Activated naive CD8-positive, alpha-beta T cell (primary cell): ENCODE data around the gene PYROXD2.
"Not testable (repeated sequence)": the region's sequence is repeated elsewhere in the genome, so short reads cannot be mapped to it uniquely, and the experiment has no call there.

ENCODE experiments used
- H3K27ac Mint-ChIP-seq: one replicate; pipeline ENCODE4 v1.8.0; 2021; ENCODE audit warnings: mixed read lengths
- H3K27me3 Mint-ChIP-seq: one replicate; pipeline ENCODE4 v1.8.0; 2021; ENCODE audit warnings: mixed read lengths
- H3K36me3 Mint-ChIP-seq: one replicate; pipeline ENCODE4 v1.8.0; 2021; ENCODE audit warnings: mixed read lengths
- H3K4me1 Mint-ChIP-seq: one replicate; pipeline ENCODE4 v1.8.0; 2021; ENCODE audit warnings: low read depth, mixed read lengths
- H3K4me3 Mint-ChIP-seq: one replicate; pipeline ENCODE4 v1.8.0; 2021; ENCODE audit warnings: mild to moderate bottlenecking, mixed read lengths
- H3K9me3 Mint-ChIP-seq: one replicate; pipeline ENCODE4 v1.8.0; 2021; ENCODE audit warnings: low read depth, mixed read lengths

The PYROXD2 gene

DNA sequence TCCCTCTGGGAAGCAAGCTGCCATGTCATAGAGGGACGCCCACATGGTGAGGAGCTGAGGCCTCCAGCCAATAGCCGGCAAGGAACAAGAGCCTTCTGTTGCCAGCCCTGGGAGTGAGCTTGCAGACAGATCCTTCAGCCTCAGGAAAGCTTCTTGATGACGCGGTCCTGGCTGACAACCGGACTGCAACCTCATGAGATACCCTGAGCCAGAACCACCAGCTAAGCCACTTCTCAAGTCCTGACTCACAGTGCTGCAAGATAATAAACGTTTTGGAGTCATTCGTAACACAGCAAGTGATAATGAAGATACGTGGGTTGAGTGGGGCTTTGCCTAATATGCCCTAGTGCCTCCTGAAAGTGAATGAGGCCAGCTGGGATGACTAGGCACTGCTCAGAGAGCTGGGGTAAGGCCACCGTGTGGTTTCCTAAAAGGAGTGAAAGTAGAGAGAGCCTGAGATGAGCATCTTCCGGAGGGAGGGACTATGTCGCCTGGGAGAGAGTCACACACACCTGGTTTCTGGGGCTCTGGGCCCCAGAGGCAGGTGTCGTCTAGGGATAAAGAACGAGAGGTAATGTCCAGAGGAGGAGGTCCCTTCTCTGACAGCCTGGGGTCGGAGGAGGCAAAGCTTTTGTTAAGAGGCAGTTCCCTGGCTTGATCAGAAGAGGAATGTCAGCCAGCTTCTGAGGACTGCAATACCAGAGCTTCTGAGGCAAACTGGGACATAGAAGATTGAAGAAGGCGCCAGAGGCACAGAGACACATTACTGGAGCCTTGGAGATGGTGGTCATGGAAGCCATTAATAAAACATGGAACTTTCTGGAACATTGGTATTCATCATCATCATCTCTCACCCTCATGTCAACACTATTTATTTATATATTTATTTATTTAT is 53.6 kb downstream of the PYROXD2 start:
- Mint-ChIP-seq H3K27ac (no peak overlapping the region), H3K4me1 (peaks cover 3% of the 10 kb centered on the region), H3K4me3 (no peak overlapping the region), H3K9me3 (no peaks in the 10 kb centered on the region), H3K36me3 (no peaks in the 10 kb centered on the region), H3K27me3 (peaks cover 4% of the 10 kb centered on the region)

DNA sequence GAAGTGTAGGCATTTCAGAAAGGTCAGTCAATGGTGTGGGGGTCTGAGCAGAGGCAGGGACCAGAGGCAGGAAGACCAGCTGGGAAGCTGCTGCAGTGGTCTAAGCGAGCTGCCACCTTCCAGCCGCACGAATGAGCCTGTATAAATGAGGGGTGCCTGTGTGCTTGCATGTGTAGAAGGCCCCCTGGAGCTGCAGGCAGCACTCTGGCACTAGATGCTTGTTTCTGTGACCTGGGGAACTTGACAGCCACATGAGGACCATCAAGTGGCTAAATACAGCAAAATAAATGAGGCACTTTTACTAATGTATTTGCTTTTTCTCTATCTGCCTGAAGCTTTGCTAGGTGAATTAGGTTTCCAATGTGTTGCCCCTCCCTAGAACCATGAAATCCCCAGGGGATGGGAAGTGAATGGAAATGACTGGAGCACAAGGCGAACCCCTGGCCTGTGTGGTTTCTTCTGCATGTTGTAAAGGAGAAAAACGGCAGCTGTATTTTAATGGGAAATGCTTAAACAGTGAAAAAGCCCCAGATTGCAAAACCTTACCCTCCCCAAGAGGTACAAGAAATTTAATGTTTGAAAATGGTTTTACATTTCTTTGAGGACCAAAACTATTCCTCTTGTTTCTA is 57.7 kb downstream of the PYROXD2 start:
- H3K27me3 Mint-ChIP-seq, result peaks cover 27% of the 10 kb centered on the region
- no peak overlapping the region for H3K27ac Mint-ChIP-seq
- no peaks in the 10 kb centered on the region for H3K36me3 Mint-ChIP-seq
- H3K9me3 Mint-ChIP-seq, result no peaks in the 10 kb centered on the region
- peaks cover 3% of the 10 kb centered on the region for H3K4me1 Mint-ChIP-seq
- no peak overlapping the region for H3K4me3 Mint-ChIP-seq

DNA sequence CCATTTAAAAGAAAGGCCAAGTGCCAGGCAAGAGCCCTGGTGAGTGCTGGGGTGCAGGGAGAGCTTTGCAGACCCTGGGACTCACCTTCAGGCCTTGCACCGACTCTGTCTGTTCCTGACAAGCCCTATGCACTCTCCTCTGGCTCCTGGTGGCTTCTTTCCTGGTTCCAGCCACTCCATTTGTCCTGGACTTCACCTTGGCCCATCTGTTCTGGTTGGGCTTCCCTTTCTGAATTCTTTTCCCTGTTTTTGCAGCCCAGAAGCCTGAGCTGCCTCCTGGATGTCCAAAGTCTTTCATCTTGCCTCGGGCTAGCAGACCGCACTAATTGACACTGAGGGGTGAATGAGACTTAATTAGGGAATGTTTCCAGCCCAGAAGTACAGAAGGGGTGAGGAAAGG is 60.5 kb downstream of the PYROXD2 start:
- Mint-ChIP-seq H3K27me3 (peaks cover 44% of the 10 kb centered on the region), H3K27ac (no peak overlapping the region), H3K4me3 (no peak overlapping the region), H3K4me1 (peaks cover 1% of the 10 kb centered on the region), H3K36me3 (no peaks in the 10 kb centered on the region), H3K9me3 (no peaks in the 10 kb centered on the region)

DNA sequence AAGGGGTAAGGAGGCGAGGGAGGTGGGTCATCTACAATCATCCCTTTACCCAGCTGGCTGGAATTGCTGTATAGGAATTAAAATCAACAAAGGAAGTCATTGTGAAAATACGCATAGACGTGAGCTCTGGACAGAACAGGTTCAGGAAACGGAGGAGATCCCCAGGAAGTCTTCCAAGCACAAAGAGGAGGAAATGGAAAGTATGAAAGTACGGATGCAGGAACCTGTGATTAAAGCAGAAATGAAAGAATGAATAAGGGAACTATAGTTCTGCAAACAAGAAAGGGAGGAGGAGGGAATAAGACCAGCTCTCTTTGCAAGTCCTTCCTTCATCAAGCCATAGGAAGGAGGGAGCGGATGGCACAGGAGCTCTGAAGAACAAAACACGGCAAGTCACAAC is 61.8 kb downstream of the PYROXD2 start:
- Mint-ChIP-seq H3K36me3 (no peaks in the 10 kb centered on the region), H3K27ac (no peak overlapping the region), H3K4me3 (no peak overlapping the region), H3K27me3 (peaks cover 45% of the 10 kb centered on the region), H3K9me3 (no peaks in the 10 kb centered on the region), H3K4me1 (peaks cover 2% of the 10 kb centered on the region)

DNA sequence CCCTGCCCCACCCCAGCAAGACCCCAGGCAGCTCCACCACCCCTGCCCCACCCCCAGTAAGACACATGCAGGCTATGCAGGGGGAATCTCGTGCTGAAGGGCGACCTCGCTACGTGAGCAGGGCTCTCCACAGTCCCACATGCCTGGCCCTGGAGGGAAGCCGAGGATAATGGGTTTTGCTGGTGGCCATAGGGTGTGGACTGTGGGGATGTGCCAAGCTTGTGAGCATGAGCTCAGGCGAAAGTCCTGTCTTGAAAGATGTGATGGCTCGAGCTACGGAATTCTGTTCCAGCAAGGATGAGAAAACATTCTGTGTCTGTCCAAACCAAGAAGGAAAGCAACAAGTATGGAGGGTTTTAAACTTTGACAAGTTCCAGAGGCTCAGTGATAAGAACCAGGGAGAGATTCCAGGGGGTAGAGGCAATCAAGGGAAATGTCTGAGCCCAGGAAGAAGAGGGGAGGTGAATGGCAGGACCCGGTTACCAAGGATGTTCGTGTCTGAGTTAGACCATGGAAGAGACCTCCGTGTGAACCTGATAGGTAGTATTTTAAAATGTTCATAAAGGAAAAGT is 63.1 kb downstream of the PYROXD2 start:
- no peak overlapping the region for H3K4me3 Mint-ChIP-seq
- peaks cover 2% of the 10 kb centered on the region for H3K4me1 Mint-ChIP-seq
- no peaks in the 10 kb centered on the region for H3K36me3 Mint-ChIP-seq
- H3K9me3 Mint-ChIP-seq, result peaks cover 3% of the 10 kb centered on the region
- H3K27ac Mint-ChIP-seq, result no peak overlapping the region
- peaks cover 44% of the 10 kb centered on the region for H3K27me3 Mint-ChIP-seq

DNA sequence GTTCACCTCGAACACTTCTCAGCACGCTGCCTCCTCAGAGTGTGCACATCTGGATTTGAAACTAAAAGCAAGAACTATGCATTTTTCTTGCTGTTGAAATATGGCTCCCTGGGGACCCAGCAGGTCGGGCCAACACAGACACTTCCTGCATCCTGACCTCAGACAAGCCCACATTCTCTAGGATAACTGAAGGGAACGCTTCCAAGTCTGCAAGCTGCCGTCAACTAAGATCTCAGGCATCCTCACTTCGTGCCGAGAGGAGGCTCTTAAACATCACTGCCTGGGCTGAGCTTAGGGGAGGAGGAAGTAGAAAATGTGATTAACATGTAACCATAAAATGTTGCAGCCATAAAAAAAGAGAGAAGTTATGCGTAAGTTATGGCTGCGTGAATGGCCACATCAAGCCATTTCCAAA is 65.5 kb downstream of the PYROXD2 start:
- Mint-ChIP-seq H3K27ac (no peak overlapping the region), H3K36me3 (no peaks in the 10 kb centered on the region), H3K4me3 (no peak overlapping the region), H3K4me1 (peaks cover 2% of the 10 kb centered on the region), H3K27me3 (peaks cover 44% of the 10 kb centered on the region), H3K9me3 (peaks cover 3% of the 10 kb centered on the region)

DNA sequence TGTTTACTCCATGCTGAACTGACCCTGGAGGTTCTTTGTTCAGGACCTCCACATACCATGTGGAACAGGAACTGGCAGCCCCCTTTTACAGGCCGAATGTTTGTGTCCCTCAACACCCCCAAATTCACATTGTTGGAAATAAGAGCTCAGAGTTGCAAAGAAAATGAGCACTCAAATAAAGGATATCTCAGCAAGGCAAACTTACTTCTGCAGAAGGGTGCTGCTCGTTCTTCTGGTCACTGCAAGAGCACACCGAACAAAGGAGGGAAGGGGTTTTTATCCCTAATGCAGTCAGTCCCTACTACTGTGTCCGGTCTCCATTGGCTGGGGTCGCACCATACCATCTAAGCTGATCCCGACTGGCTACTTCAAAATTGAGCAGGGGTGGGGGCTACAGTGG is 68.1 kb downstream of the PYROXD2 start:
- Mint-ChIP-seq H3K27me3 (peaks cover 30% of the 10 kb centered on the region), H3K4me1 (peaks cover 2% of the 10 kb centered on the region)

DNA sequence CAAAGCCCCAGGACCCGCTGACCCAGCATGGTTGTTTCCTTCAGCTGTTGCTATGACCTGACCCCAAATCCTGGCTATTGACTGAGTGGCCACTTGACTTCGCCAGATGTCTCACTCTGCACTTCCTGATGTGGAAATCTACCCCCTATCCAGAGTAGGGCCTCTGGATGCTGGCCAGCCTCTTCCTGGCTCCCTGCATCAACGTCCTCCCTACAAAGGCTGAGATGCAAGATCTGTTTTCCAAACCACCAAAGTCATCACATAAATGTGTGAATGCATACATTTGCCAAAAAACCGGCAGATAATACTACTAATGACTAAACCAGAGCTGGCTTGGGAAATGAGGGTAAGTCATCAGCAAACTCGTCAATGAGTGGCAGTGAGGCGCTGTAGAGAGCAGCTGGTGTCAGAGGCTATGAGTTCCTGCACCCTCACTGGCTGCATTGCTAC is 70.4 kb downstream of the PYROXD2 start:
- no peak overlapping the region for H3K4me3 Mint-ChIP-seq
- peaks cover 2% of the 10 kb centered on the region for H3K4me1 Mint-ChIP-seq
- H3K27me3 Mint-ChIP-seq, result peaks cover 19% of the 10 kb centered on the region
- H3K36me3 Mint-ChIP-seq, result no peaks in the 10 kb centered on the region
- peaks cover 3% of the 10 kb centered on the region for H3K9me3 Mint-ChIP-seq
- no peak overlapping the region for H3K27ac Mint-ChIP-seq

More for the DNA sequence above, 68.1 kb downstream of the PYROXD2 start:
- Mint-ChIP-seq H3K27ac (no peak overlapping the region), H3K9me3 (peaks cover 3% of the 10 kb centered on the region), H3K4me3 (no peak overlapping the region), H3K36me3 (no peaks in the 10 kb centered on the region)

DNA sequence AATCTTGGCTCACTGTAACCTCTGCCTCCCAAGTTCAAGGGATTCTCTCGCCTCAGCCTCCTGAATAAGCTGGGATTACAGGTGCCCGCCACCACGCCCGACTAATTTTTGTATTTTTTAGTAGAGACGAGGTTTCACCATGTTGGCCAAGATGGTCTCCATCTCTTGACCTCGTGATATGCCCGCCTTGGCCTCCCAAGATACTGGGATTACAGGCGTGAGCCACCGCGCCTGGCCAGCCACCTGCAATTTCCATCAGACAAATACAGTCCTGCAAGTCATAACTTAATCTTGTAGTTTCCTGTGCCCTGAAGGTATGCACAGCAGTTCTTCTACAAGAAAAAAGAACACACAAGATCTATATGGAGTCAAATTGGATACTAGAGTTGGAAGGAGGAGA is 73.3 kb downstream of the PYROXD2 start:
- not testable (repeated sequence) for H3K4me1 Mint-ChIP-seq, H3K4me3 Mint-ChIP-seq, H3K36me3 Mint-ChIP-seq, H3K27ac Mint-ChIP-seq, H3K9me3 Mint-ChIP-seq
- H3K27me3 Mint-ChIP-seq, result peaks cover 16% of the 10 kb centered on the region

DNA sequence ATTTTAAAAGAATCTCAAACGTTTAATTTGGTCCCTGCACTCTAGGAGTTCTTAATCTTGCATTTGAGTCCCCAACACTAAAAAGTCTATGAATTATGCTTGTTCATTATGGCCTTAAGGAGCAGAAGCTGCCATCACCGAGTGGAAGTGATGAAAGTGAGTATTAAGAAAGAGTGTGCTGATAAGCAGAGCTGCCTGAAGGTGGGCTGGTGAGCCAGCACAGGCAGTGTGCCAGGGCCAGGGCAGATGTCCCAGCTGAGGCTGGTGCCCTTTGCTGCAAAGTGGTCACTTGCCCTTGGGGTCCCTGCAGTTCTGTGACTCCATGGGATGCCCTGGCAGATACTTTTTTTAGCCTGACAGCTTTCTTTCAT is 74.1 kb downstream of the PYROXD2 start:
- H3K4me1 Mint-ChIP-seq, result no peaks in the 10 kb centered on the region
- H3K36me3 Mint-ChIP-seq, result no peaks in the 10 kb centered on the region
- no peak overlapping the region for H3K27ac Mint-ChIP-seq
- no peak overlapping the region for H3K4me3 Mint-ChIP-seq
- peaks cover 14% of the 10 kb centered on the region for H3K27me3 Mint-ChIP-seq
- H3K9me3 Mint-ChIP-seq, result no peaks in the 10 kb centered on the region

DNA sequence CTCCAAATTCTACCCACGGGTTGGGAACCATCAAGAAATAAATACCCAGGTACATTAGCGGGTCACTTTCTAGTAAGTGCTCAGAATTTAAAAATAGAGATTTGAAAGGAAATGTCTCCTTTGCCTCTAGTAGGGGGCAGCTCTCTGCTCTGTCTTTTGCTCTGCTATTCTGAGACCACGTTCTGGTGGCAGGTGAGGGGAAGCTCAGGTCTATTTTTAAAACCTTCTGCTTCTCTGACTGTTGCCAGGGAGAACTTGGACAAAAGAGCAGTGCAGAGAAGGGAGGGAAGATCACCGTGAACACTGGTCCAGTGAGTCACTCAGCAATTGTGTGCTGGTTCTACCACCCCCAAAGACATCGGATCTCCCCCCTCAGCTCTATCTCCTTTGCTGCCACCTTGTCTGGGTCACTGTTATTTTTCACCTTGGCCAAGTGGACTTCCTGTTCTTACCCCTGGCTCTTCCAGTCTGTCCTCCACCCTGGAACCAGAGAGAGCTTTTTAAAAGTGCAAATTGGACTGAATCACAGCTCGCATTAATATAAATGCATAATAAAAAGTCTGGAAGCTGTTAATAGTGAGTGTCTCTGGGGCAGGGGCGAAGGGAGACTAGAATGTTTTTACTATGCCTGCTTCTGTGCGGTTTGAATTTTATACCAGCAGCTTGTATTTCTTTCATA is 74.6 kb downstream of the PYROXD2 start:
- Mint-ChIP-seq H3K9me3 (no peaks in the 10 kb centered on the region), H3K36me3 (no peaks in the 10 kb centered on the region), H3K27me3 (peaks cover 14% of the 10 kb centered on the region), H3K27ac (no peak overlapping the region), H3K4me3 (no peak overlapping the region), H3K4me1 (no peaks in the 10 kb centered on the region)

DNA sequence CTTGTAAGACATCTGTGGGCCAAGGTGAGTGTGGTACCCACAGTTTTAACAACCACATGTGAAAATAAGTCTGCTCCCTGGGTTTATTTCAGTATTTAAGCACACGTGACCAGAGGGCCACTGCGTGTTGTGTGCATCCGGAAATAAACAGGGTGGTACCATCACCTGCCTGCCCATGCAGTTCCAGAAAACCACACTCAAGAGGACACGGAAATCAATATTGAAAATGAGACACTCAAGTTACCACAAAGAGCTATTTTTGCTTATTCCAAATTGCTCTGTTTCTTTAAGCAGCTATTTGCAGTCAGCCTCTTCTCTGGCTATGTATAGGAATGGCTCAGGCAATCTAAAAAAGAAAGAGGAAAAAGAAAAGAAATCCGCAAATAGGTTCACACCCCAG is 75.2 kb downstream of the PYROXD2 start:
- no peak overlapping the region for H3K27ac Mint-ChIP-seq
- H3K27me3 Mint-ChIP-seq, result peaks cover 13% of the 10 kb centered on the region
- no peak overlapping the region for H3K4me3 Mint-ChIP-seq
- H3K9me3 Mint-ChIP-seq, result no peaks in the 10 kb centered on the region
- no peaks in the 10 kb centered on the region for H3K36me3 Mint-ChIP-seq
- no peaks in the 10 kb centered on the region for H3K4me1 Mint-ChIP-seq

DNA sequence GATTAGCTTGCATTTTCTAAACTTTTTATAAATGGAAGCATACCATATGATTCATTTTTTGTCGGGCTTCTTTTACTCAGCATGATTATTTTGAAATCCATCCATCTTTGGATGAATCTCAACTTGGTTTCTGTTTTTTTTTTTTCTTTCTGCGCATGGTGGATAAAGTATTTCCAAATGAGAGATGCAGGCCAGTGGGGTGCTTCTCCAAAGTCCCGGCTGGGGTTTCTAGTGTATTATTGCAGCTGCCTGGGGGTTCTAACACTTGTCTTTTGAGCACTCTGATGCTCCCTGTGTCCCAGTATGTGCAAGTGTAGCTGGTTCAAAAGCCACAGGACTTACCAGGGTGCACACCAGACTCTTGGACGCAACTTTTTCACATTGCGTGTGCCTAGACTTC is 76.1 kb downstream of the PYROXD2 start:
- Mint-ChIP-seq H3K27ac (no peak overlapping the region), H3K27me3 (peaks cover 9% of the 10 kb centered on the region)

DNA sequence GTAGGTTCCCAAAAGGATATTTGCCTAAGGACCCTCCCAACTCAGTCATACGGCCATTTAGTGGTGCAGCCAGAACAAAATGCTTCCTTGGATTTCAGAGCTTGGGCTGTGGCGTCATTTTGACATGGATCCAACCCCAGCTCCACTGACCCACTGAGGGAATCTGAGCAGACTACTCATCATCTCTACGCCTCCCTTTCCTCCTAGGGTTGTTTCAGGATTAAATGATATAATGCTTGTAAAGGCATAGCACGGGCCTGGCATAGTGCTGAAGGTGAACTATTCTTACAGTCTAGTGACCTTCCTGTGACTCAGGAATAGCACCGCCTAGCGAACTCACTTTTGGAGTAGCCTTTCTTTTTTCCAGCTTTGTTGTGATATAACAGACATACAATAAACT is 76.7 kb downstream of the PYROXD2 start:
- H3K27me3 Mint-ChIP-seq, result peaks cover 9% of the 10 kb centered on the region
- no peaks in the 10 kb centered on the region for H3K36me3 Mint-ChIP-seq
- H3K27ac Mint-ChIP-seq, result no peak overlapping the region
- no peaks in the 10 kb centered on the region for H3K4me1 Mint-ChIP-seq
- H3K9me3 Mint-ChIP-seq, result no peaks in the 10 kb centered on the region
- H3K4me3 Mint-ChIP-seq, result no peak overlapping the region

More for the DNA sequence above, 76.1 kb downstream of the PYROXD2 start:
- Mint-ChIP-seq H3K9me3 (no peaks in the 10 kb centered on the region), H3K36me3 (no peaks in the 10 kb centered on the region), H3K4me3 (no peak overlapping the region), H3K4me1 (no peaks in the 10 kb centered on the region)

DNA sequence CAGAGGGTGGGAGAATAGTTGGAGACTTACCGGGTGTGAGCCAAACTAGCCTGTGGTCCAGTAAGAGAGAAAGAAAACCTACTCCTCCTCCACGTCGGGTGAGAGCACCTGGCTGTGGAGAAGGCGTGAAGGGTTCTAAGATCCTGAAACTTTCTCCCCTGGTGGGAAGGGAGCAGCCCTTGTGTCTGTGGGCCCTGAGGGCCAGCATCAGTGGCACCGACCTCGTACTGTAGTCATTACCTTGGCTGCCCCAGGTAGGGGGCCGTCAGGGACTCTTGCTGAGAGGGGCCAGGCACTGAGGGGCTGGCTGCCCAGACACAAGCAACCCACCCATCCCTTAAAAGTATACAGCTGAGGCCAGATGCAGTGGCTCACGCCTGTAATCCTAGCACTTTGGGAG is 77.5 kb downstream of the PYROXD2 start:
- Mint-ChIP-seq H3K36me3 (no peaks in the 10 kb centered on the region), H3K4me3 (no peak overlapping the region), H3K4me1 (no peaks in the 10 kb centered on the region), H3K27ac (no peak overlapping the region), H3K9me3 (no peaks in the 10 kb centered on the region), H3K27me3 (peaks cover 6% of the 10 kb centered on the region)
